WTC11 (cell line): ENCODE measurements around the gene BEGAIN. TPM values are rescaled to one million over a fixed set of nuclear protein-coding genes. Genes with fewer than 3 reads are reported as not detected.

Experiments
- ATAC-seq: fragments of 200-7000 bp; cut with Tn5 transposase; 2 replicates; pipeline ENCODE4 v1.10.0; 2021; ENCODE audit warnings: mild to moderate bottlenecking, moderate library complexity
- CTCF ChIA-PET: fragments of 300-600 bp; sonication (Branson Sonifier 250); formaldehyde crosslinking; loops from one replicate; lab custom pipeline; 2021; ENCODE audit warnings: antibody characterized with exemption; lab: Charles Lee
- POLR2A ChIA-PET: fragments of 350-600 bp; sonication (Branson Sonifier 250); formaldehyde crosslinking; loops from one replicate; lab custom pipeline; 2021; ENCODE audit warnings: antibody characterized with exemption; lab: Charles Lee
- DNase-seq: peaks from one replicate; pipeline ENCODE4 v3.0.0; 2021; ENCODE audit warnings: low spot score
- H3K27ac Mint-ChIP-seq: 2 replicates; pipeline ENCODE4 v1.8.0; 2021; ENCODE audit warnings: mixed read lengths
- H3K27me3 Mint-ChIP-seq: 2 replicates; pipeline ENCODE4 v1.8.0; 2021; ENCODE audit warnings: low read depth, mild to moderate bottlenecking, moderate library complexity, mixed read lengths
- H3K36me3 Mint-ChIP-seq: 2 replicates; pipeline ENCODE4 v1.8.0; 2021; ENCODE audit warnings: mixed read lengths
- H3K4me1 Mint-ChIP-seq: 2 replicates; pipeline ENCODE4 v1.8.0; 2022; ENCODE audit warnings: mixed read lengths
- H3K4me3 Mint-ChIP-seq: 2 replicates; pipeline ENCODE4 v1.8.0; 2021; ENCODE audit warnings: mild to moderate bottlenecking, moderate library complexity, mixed read lengths
- H3K9me3 Mint-ChIP-seq: 2 replicates; pipeline ENCODE4 v1.8.0; 2021; ENCODE audit warnings: mixed read lengths
- ELF4 ChIP-seq: sonication (generic); formaldehyde crosslinking; IDR thresholded peaks from 2 replicates; pipeline ENCODE4 v1.8.1; 2022; ENCODE audit warnings: low read depth, mild to moderate bottlenecking, moderate library complexity, missing genetic modification reagents
- ESRRA ChIP-seq: sonication (generic); formaldehyde crosslinking; IDR thresholded peaks from 2 replicates; pipeline ENCODE4 v1.8.1; 2022; ENCODE audit warnings: mild to moderate bottlenecking, missing genetic modification reagents, borderline replicate concordance
- ETV6 ChIP-seq: sonication (generic); formaldehyde crosslinking; IDR thresholded peaks from 2 replicates; pipeline ENCODE4 v1.8.1; 2022; ENCODE audit warnings: mild to moderate bottlenecking, missing genetic modification reagents
- FOXP1 ChIP-seq: sonication (generic); formaldehyde crosslinking; IDR thresholded peaks from 2 replicates; pipeline ENCODE4 v1.8.0; 2022; ENCODE audit warnings: missing genetic modification reagents, mild to moderate bottlenecking, moderate library complexity, borderline replicate concordance
- TCF7 ChIP-seq: sonication (generic); formaldehyde crosslinking; IDR thresholded peaks from 2 replicates; pipeline ENCODE4 v1.8.0; 2022; ENCODE audit warnings: mild to moderate bottlenecking, low read depth, missing genetic modification reagents, moderate library complexity
- ZNF138 ChIP-seq: sonication (generic); formaldehyde crosslinking; conservative IDR thresholded peaks from 2 replicates; pipeline ENCODE4 v1.8.1; 2022; ENCODE audit warnings: mild to moderate bottlenecking, moderate library complexity, missing genetic modification reagents
- ZNF232 ChIP-seq: sonication (generic); formaldehyde crosslinking; IDR thresholded peaks from 2 replicates; pipeline ENCODE4 v1.8.0; 2022; ENCODE audit warnings: mild to moderate bottlenecking, missing genetic modification reagents
- ZNF423 ChIP-seq: fragments of 250-450 bp; sonication (Bioruptor Pico); IDR thresholded peaks from 2 replicates; pipeline ENCODE4 v2.1.2; 2022; ENCODE audit warnings: mild to moderate bottlenecking, moderate library complexity
- total RNA-seq: library from RNA; stranded (reverse); gene quantifications from 3 replicates; pipeline ENCODE4 v1.2.3, GENCODE V29; 2021
- TF ChIP-seq, protein P1 (sequence below): sonication (generic); formaldehyde crosslinking; IDR thresholded peaks from 2 replicates; pipeline ENCODE4 v1.8.1; 2023; ENCODE audit warnings: mild to moderate bottlenecking, missing genetic modification reagents, moderate library complexity
- TF ChIP-seq, protein P2 (sequence below): sonication (generic); formaldehyde crosslinking; IDR thresholded peaks from 2 replicates; pipeline ENCODE4 v1.8.0; 2023; ENCODE audit warnings: mild to moderate bottlenecking, missing genetic modification reagents
- TF ChIP-seq, protein P3 (sequence below): sonication (generic); formaldehyde crosslinking; IDR thresholded peaks from 2 replicates; pipeline ENCODE4 v1.8.0; 2022; ENCODE audit warnings: mild to moderate bottlenecking, missing genetic modification reagents
- TF ChIP-seq, protein P4 (sequence below): sonication (generic); formaldehyde crosslinking; IDR thresholded peaks from 2 replicates; pipeline ENCODE4 v1.8.0; 2022; ENCODE audit warnings: missing genetic modification reagents
- TF ChIP-seq, protein P5 (sequence below): sonication (generic); formaldehyde crosslinking; IDR thresholded peaks from 2 replicates; pipeline ENCODE4 v1.8.0; 2023; ENCODE audit warnings: missing genetic modification reagents
- TF ChIP-seq, protein P6 (sequence below): sonication (generic); formaldehyde crosslinking; IDR thresholded peaks from 2 replicates; pipeline ENCODE4 v1.8.0; 2023; ENCODE audit warnings: missing genetic modification reagents, mild to moderate bottlenecking, borderline replicate concordance

BEGAIN gene
- total RNA-seq, 1 experiment from 2014 or later: 1.3 TPM

DNA sequence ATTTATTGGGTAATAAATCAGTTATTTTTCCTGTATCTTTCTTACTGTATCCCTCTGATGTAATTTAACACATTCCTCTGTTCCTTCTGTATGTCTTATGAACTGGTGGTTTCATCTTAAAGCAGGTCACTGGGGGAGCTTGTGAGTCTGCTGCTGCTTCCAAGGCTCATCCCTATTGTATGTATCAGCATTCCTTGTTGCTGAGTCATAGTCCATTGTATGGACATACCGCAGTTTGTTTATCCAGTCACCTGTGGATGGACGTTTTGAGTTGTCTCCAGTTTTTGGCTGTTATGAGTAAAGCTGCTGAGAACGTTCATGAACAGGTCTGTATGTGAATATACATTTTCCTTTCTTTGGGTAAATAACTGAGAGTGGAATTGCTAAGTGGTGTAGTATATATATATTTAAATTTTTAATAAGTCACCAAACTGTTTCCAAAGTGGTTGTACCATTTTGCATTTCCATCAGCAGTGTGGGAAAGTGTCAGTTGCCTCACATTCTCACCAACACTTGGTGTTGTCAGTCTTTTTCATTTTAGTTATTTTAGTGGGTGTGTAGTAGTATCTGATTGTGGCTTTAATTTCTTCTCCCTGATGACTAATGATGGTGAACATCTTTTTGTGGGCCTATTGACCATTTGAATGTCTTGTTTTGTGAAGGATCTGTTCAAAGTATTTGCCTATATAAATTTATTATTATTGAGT, 82.7 kb downstream of the BEGAIN start:
- H3K27ac Mint-ChIP-seq: no peak overlapping the region
- no peak overlapping the region for H3K4me3 Mint-ChIP-seq
- no peak for DNase-seq
- ATAC-seq: no peak
- H3K4me1 Mint-ChIP-seq: peaks cover 3% of the 10 kb centered on the region; the same call in 1 of the 2 replicates
- TF ChIP-seq, protein P1, sequence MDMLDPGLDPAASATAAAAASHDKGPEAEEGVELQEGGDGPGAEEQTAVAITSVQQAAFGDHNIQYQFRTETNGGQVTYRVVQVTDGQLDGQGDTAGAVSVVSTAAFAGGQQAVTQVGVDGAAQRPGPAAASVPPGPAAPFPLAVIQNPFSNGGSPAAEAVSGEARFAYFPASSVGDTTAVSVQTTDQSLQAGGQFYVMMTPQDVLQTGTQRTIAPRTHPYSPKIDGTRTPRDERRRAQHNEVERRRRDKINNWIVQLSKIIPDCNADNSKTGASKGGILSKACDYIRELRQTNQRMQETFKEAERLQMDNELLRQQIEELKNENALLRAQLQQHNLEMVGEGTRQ (CRISPR knock-in tag): no peak
- TF ChIP-seq, protein P2, sequence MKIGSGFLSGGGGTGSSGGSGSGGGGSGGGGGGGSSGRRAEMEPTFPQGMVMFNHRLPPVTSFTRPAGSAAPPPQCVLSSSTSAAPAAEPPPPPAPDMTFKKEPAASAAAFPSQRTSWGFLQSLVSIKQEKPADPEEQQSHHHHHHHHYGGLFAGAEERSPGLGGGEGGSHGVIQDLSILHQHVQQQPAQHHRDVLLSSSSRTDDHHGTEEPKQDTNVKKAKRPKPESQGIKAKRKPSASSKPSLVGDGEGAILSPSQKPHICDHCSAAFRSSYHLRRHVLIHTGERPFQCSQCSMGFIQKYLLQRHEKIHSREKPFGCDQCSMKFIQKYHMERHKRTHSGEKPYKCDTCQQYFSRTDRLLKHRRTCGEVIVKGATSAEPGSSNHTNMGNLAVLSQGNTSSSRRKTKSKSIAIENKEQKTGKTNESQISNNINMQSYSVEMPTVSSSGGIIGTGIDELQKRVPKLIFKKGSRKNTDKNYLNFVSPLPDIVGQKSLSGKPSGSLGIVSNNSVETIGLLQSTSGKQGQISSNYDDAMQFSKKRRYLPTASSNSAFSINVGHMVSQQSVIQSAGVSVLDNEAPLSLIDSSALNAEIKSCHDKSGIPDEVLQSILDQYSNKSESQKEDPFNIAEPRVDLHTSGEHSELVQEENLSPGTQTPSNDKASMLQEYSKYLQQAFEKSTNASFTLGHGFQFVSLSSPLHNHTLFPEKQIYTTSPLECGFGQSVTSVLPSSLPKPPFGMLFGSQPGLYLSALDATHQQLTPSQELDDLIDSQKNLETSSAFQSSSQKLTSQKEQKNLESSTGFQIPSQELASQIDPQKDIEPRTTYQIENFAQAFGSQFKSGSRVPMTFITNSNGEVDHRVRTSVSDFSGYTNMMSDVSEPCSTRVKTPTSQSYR: no peak
- no peak for TF ChIP-seq ETV6 (CRISPR knock-in tag)
- no peak for TF ChIP-seq ZNF423
- TF ChIP-seq ZNF138 (CRISPR knock-in tag): no peak
- H3K9me3 Mint-ChIP-seq: peaks cover 25% of the 10 kb centered on the region
- POLR2A ChIA-PET: no interaction called here
- H3K27me3 Mint-ChIP-seq: no peaks in the 10 kb centered on the region
- peaks cover 18% of the 10 kb centered on the region; the same call in 1 of the 2 replicates for H3K36me3 Mint-ChIP-seq
- CTCF ChIA-PET: interaction anchor here (1.1 to 1.3 kb wide), 2 partner anchors 65 to 83 kb away, joined by 3 read pairs; no protein-coding TSS in a partner anchor

DNA sequence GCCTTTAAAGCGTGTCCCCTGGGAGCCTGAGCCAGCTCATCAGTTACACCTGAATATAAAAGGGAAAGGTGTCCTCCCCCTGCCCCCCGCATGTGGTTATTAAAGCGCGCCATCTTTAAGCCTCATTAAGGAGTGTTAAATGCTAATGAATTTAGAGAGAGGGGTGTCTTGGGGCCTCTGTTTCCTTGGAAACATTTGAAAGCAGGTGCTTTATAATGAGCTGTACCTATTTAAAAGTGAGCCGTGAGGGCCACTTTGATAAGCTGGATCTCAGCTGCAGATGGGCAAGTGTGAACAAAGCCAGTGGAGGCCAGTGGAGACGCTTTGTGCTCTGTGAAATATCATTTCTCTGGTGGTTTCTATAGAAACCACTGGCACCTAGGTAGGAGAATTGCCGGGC, 84.0 kb downstream of the BEGAIN start:
- no peak for ATAC-seq
- TF ChIP-seq TCF7 (CRISPR knock-in tag) (no peak), ESRRA (CRISPR knock-in tag) (no peak), ZNF232 (CRISPR knock-in tag) (no peak), FOXP1 (no peak), ELF4 (no peak)
- TF ChIP-seq, protein P3, sequence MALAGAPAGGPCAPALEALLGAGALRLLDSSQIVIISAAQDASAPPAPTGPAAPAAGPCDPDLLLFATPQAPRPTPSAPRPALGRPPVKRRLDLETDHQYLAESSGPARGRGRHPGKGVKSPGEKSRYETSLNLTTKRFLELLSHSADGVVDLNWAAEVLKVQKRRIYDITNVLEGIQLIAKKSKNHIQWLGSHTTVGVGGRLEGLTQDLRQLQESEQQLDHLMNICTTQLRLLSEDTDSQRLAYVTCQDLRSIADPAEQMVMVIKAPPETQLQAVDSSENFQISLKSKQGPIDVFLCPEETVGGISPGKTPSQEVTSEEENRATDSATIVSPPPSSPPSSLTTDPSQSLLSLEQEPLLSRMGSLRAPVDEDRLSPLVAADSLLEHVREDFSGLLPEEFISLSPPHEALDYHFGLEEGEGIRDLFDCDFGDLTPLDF (CRISPR knock-in tag): no peak
- TF ChIP-seq, protein P4, sequence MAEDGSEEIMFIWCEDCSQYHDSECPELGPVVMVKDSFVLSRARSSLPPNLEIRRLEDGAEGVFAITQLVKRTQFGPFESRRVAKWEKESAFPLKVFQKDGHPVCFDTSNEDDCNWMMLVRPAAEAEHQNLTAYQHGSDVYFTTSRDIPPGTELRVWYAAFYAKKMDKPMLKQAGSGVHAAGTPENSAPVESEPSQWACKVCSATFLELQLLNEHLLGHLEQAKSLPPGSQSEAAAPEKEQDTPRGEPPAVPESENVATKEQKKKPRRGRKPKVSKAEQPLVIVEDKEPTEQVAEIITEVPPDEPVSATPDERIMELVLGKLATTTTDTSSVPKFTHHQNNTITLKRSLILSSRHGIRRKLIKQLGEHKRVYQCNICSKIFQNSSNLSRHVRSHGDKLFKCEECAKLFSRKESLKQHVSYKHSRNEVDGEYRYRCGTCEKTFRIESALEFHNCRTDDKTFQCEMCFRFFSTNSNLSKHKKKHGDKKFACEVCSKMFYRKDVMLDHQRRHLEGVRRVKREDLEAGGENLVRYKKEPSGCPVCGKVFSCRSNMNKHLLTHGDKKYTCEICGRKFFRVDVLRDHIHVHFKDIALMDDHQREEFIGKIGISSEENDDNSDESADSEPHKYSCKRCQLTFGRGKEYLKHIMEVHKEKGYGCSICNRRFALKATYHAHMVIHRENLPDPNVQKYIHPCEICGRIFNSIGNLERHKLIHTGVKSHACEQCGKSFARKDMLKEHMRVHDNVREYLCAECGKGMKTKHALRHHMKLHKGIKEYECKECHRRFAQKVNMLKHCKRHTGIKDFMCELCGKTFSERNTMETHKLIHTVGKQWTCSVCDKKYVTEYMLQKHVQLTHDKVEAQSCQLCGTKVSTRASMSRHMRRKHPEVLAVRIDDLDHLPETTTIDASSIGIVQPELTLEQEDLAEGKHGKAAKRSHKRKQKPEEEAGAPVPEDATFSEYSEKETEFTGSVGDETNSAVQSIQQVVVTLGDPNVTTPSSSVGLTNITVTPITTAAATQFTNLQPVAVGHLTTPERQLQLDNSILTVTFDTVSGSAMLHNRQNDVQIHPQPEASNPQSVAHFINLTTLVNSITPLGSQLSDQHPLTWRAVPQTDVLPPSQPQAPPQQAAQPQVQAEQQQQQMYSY: no peak
- TF ChIP-seq, protein P5, sequence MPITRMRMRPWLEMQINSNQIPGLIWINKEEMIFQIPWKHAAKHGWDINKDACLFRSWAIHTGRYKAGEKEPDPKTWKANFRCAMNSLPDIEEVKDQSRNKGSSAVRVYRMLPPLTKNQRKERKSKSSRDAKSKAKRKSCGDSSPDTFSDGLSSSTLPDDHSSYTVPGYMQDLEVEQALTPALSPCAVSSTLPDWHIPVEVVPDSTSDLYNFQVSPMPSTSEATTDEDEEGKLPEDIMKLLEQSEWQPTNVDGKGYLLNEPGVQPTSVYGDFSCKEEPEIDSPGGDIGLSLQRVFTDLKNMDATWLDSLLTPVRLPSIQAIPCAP (CRISPR knock-in tag): no peak
- TF ChIP-seq, protein P6, sequence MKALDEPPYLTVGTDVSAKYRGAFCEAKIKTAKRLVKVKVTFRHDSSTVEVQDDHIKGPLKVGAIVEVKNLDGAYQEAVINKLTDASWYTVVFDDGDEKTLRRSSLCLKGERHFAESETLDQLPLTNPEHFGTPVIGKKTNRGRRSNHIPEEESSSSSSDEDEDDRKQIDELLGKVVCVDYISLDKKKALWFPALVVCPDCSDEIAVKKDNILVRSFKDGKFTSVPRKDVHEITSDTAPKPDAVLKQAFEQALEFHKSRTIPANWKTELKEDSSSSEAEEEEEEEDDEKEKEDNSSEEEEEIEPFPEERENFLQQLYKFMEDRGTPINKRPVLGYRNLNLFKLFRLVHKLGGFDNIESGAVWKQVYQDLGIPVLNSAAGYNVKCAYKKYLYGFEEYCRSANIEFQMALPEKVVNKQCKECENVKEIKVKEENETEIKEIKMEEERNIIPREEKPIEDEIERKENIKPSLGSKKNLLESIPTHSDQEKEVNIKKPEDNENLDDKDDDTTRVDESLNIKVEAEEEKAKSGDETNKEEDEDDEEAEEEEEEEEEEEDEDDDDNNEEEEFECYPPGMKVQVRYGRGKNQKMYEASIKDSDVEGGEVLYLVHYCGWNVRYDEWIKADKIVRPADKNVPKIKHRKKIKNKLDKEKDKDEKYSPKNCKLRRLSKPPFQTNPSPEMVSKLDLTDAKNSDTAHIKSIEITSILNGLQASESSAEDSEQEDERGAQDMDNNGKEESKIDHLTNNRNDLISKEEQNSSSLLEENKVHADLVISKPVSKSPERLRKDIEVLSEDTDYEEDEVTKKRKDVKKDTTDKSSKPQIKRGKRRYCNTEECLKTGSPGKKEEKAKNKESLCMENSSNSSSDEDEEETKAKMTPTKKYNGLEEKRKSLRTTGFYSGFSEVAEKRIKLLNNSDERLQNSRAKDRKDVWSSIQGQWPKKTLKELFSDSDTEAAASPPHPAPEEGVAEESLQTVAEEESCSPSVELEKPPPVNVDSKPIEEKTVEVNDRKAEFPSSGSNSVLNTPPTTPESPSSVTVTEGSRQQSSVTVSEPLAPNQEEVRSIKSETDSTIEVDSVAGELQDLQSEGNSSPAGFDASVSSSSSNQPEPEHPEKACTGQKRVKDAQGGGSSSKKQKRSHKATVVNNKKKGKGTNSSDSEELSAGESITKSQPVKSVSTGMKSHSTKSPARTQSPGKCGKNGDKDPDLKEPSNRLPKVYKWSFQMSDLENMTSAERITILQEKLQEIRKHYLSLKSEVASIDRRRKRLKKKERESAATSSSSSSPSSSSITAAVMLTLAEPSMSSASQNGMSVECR (CRISPR knock-in tag): no peak
- ChIA-PET CTCF (interaction anchor here (0.6 to 2.5 kb wide), 8 partner anchors 14 to 396 kb away, joined by 3 to 11 read pairs (median 3); no protein-coding TSS in a partner anchor), POLR2A (no interaction called here)
- DNase-seq: no peak
- Mint-ChIP-seq H3K9me3 (peaks cover 25% of the 10 kb centered on the region), H3K4me1 (peaks cover 3% of the 10 kb centered on the region; the same call in 1 of the 2 replicates), H3K36me3 (peaks cover 18% of the 10 kb centered on the region; the same call in 1 of the 2 replicates), H3K4me3 (no peak overlapping the region), H3K27me3 (no peaks in the 10 kb centered on the region), H3K27ac (no peak overlapping the region)
